ENCODE data around the gene ABCG2.

The ABCG2 gene

DNA sequence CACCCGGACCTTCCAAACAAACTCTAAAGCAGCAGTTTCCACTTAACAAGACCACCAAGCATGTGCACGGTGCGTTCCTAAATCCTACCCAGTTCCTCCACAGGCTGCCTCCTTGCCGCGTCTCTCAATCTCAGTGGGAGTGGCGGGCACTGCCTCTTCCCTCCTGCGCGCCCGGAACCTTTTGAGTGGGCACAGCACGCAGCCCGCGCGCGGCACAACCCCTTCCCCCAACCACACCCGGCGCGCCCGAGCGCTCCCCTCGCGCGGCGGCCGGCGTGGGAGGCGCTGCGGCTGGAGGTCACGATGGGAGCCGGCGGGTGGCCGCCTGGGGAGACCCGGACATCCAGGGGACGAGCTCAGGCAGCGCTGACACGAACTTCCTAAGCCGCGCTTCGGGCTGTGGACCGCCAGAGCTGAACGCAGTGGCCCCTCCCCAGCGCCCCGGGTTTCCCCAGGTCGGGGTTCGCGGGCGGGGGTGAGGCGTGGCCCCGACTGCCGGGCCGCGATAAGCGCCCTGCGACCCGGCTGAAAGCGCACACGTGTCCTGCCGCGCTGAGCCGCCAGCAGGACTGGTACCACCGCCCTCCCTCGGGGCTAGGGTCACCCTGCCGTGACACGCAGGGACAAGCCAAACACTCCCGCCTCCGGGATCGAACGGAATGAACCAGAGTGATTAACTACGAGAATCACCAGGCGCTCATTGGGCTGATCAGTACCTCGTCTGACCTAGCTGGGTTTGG lies at the start of gene ABCG2:
Gene ABCG2, minus strand, starts transcription at position 151 of the 740 bp plus-strand sequence. CDS start 18,644 bp downstream, outside the sequence.
- peak; percentile 90 for DNase-seq (ENCODE audit: low spot score)

DNA sequence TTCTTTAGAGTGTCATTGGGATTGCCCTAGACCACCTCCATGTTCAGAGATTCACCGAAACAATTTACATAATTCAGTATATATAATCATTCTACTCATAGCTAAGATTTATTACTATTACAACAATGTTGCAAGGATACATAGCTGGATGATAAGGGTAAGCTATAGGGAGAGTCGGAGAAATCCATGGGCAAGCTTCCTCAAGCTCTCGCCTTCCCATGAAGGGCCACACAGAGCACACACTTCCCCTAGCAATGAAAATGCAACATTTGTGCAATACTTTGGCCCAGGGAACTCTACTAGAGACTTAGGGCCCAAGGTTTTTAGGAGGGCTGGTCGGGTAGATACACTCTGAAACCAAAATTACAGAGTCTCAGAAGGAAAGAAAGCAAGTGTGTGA lies 49.7 kb upstream of the ABCG2 start:
- DNase-seq (ENCODE audit: low spot score) = no peak

DNA sequence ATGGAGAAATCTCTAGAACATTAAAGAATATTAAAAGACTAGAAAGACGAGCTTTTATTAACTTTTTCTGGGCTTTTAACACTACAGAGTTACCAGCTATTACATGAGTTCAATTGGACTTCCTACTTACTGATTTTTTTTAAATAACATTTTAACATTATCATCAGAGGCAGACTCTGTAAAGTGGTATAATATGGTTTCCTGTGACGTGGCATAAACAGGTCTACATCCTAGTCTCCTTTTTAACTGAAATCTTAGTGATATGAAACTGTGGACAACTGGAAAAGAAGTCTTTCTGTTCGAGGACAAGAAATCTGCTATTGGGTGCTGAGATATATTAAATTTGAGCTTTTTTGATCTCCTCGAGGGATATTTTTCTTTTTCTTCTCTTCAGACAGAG lies 48.7 kb upstream of the ABCG2 start:
- DNase-seq (ENCODE audit: low spot score) = no peak

DNA sequence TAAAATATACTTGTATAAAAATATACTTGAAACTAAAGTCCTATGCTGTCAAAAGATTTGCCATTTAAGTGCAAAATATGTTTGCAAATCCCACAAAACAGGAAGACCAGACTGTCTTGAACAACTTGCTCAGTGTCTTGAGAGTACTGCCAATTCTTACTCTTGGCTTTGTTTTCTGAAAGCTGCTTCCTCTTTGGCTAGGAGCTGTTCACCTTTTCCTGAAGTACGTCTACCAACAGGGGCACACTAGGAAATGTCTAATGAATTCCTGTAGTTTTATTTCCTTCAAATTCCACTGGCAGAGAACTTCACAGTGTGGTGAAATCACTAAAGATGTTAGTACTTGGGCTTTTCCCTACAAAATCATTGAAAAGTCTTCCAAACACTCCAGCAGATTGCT lies 46.4 kb upstream of the ABCG2 start:
- DNase-seq (ENCODE audit: low spot score) = no peak

DNA sequence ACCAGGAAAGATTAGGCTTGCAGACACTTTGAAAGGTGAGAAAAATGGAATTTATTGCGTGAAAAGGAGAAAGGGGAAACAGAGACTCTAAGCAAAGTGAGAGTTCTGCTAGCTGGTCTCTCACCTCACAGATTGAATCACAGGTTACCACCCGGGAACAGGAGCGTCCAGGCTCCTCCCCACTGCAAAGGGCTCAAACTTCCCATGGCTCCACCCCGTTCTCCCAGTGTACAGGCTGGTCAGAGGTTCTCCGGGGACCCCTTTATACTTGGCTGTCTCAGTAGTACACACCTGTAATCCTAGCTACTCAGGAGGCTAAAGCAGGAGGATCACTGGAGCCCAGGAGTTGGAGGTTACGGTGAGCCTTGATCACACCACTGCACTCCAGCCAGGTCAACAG lies 44.0 kb upstream of the ABCG2 start:
- no peak for DNase-seq (ENCODE audit: low spot score)

DNA sequence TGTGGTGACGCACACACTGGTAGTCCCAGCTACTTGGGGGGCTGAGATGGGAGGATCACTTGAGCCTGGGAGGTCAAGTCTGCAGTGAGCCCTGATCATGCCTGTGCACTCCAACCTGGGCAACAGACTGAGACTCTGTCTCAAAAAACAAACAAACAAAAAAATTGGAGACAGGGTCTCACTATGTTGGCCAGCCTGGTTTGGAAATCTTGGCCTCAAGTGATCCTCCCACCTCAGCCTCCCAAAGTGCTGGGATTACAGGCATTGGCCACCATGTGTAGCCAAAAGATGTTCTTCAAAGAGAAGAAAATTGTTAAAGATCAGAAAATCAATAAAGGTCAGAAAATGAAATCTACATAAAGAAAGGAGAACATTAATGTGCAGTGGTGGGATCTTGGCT lies 41.7 kb upstream of the ABCG2 start:
- DNase-seq (ENCODE audit: low spot score) = no peak

DNA sequence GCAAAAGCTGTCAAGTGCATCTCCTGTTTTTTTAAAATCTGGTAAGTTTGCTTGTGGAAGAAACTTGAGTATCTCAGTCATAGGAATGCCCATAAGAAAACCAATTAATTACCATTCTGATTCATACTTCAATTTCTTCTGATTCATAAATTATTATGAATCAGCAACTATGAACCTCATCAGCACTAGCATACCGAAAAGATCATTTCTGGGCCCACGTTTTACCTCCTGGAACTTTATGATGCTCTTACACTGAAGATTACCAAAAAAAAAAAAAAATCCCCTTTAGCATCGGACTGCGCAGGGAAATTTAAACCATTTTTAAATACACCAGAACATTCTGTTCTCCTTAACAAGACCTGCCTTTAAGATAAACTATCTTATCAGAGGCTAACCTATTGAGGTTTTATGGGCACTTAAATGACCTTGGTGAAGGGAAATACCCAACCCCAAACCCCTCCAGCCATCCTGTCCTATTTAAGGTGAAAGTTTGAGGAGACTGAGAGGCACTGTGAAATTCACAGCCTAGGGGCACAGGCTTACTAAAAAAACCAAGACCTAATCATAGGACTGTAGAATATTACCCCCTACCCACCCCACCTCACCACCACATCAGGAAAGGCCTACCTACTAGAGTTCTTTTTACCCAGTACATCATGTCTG lies 38.2 kb upstream of the ABCG2 start:
- no peak for DNase-seq (ENCODE audit: low spot score)

DNA sequence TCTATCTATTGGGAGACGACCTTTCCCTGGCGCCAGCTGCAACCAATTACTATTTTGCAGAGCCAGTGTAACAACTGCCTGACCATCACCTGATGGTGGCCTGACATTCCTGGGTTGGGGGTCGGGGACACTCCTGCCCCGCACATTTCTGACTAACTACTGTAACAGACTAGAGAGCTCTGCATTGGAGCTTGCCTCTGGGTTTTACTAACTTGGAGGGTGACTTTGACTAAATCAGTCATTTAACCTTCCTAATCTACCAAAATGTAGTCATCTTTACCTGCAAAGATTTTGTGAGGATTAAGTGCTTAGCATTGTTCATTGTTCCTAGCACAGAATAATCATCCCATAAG lies 37.5 kb upstream of the ABCG2 start:
- no peak for DNase-seq (ENCODE audit: low spot score)

DNA sequence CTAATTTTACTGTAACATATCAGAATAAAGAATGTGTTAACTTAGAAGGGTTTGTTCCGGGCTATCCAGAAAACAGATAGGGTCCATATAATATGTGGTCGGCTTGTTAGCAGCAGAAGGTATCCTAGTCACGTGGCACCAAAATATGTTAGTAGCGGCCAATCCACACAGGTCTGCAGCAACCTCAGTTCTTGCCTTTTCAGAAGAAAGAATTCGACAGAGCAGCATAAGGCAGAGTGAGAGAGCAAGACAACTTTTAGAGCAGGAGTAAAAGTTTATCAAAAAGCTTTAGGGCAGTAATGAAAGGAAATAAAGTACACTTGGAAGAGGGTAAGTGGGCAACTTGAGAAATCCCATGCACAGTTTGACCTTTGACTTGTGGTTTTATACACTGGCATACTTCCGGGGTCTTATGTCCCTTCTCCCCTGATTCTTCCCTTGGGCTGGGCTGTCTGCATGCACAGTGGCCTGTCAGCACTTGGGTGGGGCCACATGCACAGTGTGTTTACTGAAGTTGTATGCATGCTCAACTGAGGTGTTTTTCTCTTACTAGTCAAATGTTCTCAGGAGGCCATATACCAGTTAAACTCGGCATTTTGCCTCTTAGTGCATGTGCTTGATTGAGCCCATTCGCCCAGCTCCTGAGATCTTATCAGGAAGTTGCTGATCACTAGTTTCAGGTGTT lies 37.0 kb upstream of the ABCG2 start:
- DNase-seq (ENCODE audit: low spot score) = no peak

DNA sequence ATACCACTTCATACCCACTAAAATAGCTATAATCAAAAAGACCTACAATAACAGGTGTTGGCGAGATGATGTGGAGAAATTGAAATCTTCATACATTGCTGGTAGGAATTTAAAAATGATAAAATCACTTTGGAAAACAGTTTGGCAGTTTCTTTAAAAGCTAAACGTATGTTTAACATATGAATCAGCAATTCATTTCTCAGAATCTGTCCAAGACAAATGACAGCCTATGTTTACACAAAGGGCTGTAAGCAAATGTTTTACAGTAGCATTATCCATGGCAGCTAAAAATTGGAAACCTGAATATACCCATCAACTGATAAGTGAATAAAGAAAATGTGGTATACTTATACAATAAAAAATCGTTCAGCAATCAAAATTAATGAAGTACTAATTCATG lies 33.0 kb upstream of the ABCG2 start:
- DNase-seq (ENCODE audit: low spot score) = no peak

DNA sequence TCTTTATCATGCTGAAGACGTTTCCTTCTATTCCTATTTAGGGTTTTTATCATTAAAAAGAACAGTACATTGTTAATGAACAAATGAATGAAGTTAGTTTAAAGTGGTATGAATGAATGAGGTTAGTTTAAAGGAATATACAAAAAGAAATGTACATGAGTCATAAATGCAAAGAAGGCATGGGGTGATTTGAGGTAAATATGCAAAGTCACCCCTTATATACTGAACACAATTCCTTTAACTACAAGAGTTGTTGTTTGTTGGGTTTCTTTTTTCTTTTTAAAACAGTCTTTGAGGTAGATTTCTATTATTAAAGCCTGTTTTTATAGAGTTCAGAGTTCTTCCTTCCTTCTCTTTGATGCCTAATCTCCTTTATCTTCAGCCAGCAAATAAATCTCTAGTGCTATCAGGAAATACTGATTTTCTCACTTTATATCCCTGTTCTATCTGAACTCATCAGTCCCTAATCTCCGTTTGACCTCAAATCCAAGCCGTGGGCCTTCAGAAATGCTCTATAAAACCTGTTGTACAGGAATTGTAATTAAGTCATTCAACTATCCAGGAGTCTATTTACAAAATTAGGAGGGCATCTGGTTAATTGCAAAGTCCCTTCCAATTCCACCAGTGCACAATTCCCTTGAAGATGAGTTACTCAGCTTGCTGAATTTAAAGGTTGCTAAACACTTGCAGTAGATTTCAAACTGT lies 31.6 kb upstream of the ABCG2 start:
- DNase-seq (ENCODE audit: low spot score) = no peak

DNA sequence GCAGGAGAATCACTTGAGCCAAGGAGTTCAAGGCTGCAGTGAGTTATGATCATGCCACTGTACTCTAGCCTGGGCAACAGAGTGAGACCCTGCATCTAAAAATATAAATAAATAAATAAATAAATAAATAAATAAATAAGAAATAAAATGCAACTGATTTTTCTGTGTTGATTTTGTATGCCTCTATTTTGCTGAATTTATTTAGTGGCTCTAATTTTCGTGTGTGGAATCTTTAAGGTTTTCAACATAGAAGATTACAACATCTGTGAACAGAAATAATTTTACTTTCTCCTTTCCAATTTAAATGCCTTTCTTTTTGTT lies 30.9 kb upstream of the ABCG2 start:
- DNase-seq (ENCODE audit: low spot score) = no peak

DNA sequence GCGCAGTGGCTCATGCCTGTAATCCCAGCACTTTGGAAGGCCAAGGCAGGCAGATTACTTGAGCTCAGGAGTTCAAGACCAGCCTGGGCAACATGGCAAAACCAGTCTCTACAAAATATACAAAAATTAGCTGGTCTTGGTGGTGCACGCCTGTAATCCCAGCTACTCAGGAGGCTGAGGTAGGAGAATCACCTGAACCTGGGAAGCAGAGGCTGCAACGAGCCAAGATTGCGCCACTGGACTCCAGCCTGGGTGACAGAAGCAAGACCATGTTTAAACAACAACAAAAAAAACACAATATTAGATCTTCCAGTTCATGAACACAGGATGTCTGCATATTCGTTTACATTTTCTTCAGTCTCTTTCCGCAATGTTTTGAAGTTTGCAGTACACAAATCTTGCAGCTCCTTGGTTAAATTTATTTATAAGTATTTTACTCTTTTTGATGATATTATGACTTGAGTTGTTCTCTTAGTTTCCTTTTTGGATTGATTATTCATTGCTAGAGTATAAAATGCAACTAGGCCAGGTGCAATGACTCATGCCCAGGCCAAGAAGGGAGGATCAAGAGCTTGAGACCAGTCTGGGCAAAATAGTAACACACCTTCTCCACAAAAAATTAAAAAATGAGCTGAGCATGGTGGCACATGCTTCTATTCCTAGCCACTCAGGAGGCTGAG lies 30.4 kb upstream of the ABCG2 start:
- DNase-seq (ENCODE audit: low spot score) = no peak

DNA sequence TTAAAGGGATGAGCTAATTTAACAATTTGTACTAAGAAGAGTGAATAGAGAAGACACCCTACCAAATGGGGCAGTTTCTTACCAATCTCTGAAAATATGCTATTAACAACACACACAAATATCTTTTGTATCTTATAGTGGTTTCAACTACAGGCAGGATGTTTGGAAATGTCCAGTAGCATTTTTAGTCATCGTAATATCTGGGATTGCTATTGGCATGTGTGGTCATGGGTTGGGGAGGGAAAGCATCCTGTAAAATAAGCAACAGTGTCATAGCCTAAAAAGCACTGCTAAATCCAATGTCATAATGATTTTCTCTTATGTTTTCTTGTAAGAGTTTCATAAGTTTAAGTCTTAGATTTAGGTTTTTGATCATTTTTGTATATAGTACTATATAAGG lies 29.3 kb upstream of the ABCG2 start:
- DNase-seq (ENCODE audit: low spot score) = no peak

DNA sequence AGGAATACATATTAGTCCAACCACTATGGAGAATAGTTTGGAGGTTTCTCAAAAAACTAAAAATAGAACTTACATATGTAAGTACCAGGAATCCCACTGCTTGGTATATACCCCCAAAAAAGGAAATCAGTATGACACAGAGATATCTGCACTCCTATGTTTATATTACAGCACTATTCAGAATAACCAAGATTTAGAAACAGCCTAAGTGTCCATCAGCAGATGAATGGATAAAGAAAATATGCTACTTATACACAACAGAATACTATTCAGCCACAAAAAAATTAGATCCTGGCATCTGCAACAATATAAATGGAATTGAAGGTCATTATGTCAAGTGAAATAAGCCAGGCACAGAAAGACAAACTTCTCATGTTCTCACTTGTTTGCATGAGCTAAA lies 27.5 kb upstream of the ABCG2 start:
- DNase-seq (ENCODE audit: low spot score) = no peak

DNA sequence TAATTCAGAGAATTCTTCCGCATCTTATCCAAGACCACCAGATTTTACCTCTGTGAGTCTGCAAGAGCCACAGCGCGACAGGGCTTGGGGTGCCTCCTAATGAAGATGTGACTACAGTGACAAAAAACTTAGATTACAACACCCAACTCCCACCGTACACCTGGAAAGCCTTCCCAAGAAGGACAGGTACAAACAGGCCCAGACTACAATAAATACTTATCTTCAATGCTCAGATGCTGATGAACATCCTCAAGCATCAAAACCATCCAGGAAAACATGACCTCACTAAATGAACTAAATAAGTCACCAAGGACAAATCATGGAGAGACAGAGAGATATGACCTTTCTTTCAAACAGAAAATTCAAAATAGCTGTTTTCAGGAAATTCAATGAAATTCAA lies 20.8 kb upstream of the ABCG2 start:
- no peak for DNase-seq (ENCODE audit: low spot score)

DNA sequence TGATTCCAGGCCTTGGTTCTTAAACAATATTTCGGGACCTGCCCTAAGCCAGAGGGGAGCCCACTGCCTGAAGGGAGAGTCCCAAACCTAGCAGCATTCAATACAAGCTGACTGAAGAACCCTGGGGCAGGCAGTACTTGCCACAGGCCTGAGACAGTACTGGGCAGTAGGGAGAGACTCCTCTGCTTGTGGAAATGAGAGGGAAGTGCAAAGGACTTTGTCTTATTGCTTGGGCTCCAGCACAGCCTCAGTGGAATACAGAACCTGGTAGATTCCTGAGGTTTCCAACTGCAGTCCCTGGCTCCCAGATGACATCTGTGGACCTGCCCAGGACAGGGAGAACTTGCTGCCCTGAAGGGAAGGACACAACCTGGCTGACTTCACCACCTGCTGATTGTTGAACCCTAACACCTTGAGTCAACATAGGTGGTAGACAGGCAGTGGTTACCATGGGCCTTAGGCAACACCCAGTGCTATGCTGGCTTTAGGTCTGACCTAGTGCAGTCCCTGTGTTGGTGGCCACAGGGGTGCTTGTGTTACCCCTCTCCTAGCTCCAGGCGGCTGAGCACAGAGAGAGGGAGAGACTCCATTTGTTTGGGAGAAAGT lies 20.3 kb upstream of the ABCG2 start:
- no peak for DNase-seq (ENCODE audit: low spot score)

DNA sequence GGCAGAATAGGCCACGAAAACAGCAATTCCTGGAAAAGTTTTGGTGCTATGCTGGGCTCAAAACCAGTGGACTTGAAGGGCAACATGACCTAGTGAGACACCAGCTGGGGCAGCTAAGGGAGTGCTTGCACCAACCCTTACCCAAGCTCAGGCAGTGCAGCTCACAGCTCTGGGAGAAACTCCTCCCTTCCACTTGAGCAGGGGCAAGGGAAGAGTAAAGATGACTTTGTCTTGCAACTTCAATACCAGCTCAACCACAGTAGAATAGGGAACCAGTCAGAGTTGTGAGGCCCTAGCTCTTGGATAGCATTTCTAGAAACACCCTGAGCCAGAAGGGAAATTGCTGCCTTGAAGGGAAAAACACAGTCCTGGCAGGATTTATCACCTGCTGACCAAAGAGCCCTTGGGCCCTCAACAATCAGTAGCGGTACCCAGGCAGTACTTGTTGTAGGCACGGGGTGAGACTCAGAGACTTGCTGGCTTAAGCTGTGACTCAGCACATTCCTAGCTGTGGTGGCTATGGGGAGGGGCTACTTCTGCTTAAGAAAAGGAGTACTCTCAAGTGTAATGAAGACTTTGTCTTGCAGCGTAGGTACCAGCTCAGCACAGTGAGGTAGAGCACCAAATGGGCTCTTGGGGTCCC lies 19.7 kb upstream of the ABCG2 start:
- peak; percentile 69 for DNase-seq (ENCODE audit: low spot score)

DNA sequence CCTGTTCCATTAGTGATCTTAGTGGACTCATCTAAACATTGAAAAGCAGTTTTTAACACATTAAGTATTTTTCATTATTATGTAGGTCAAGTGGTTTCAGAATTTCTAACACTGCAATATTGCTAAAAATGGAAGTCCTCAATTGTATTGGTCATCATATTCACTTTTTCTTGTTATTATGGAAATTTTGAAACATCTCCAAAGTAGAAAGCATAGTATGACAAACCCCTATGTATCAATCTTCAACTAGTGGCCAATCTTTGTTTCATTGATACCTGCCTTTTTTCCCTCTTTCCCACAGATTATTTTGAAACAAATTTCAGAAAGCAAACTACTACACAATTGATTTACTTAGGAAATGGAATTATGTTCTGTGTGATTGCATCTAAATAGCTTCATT lies 14.5 kb upstream of the ABCG2 start:
- no peak for DNase-seq (ENCODE audit: low spot score)

DNA sequence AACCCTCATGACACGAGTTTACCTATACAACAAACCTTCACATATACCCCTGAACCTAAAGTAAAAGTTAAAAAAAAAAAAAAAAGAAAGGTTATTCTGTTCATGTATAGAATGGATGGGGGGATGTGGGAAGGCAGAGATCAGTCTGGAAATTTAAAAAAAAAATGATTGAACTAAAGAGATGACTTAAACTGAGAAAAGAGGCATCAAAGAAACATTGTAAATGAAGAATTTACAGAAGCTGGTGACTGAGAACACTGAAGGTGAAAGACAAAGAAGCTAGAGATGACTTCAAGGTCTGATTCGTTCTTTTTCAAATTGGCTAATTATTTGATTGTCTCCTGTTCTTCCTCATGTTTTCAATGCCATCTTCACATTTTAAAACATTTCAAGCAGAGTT lies 12.8 kb upstream of the ABCG2 start:
- DNase-seq (ENCODE audit: low spot score) = no peak

DNA sequence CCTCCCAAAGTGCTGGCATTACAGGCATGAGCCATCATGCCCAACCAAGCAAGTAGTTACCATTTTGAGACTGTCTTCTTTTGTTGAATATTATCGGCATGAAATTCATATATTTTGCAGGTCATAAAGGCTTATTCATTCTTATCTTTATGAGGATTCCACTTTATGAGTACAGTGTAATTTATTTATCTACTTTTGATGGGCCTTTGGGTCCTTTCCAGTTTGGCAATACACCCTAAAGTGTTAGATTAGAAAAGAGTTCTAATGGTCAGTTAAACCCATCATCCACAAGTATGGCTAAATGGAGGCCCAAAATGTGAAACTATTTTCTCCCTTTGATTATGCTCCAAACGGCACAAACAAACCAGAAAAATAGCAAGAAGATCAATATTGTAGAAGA lies 10.9 kb upstream of the ABCG2 start:
- DNase-seq (ENCODE audit: low spot score) = no peak

DNA sequence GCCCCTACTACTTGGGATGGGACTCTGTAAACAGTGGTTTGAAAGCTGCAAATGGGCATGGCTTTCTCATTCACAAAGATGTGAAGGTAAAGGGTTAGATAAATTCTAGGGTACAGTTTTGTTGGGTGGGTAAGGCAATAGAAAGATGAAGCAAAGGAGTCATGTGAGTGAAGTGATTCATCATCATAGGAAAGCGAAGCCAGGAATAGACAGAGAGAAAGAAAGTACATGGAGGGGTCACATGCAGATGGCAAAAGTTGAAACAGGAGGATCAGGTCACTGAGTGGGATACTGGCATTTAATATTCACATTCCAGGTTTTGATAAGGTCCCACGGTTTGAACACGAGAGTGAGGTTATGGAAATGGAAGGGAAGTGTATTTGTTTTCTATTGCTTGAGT lies 8.2 kb upstream of the ABCG2 start:
- no peak for DNase-seq (ENCODE audit: low spot score)
